ENCODE results near the gene SCARF2.

The SCARF2 gene

DNA sequence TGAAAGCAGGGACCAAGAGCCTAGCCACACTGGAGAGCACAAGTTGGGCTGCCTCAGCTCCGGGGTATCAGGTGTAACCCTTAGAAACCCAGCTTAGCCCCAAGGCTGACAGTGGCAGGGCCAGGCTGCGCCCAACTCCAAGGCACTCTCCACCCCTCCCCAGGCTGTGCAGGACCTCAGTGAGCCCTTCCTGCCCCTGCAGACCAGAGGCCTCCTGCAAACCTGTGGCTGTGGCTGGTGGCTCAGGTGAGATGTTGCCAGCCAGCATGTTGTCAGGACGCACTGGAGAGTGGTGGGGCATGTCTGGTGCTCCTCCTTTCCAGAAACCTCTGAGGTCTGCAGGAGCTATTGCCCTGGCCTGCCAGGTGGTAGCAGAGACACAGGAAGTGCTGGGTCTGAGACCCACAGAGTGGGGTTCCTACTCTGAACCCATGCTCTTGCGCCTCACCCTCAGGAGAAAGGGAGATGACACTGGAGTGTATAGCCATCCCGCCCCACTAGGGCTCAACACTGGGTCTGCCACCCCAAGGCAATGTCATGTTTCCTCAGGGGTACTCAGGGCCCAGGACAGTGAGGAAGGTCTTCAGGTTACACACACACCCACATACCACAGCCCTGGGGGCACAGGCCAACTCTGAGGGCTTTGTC lies 2.4 kb upstream of the SCARF2 start:
- DNase-seq: no peak

GRCh38 chr22:20439556-20439927 lies 1.9 kb upstream of the SCARF2 start:
- no peak for DNase-seq

DNA sequence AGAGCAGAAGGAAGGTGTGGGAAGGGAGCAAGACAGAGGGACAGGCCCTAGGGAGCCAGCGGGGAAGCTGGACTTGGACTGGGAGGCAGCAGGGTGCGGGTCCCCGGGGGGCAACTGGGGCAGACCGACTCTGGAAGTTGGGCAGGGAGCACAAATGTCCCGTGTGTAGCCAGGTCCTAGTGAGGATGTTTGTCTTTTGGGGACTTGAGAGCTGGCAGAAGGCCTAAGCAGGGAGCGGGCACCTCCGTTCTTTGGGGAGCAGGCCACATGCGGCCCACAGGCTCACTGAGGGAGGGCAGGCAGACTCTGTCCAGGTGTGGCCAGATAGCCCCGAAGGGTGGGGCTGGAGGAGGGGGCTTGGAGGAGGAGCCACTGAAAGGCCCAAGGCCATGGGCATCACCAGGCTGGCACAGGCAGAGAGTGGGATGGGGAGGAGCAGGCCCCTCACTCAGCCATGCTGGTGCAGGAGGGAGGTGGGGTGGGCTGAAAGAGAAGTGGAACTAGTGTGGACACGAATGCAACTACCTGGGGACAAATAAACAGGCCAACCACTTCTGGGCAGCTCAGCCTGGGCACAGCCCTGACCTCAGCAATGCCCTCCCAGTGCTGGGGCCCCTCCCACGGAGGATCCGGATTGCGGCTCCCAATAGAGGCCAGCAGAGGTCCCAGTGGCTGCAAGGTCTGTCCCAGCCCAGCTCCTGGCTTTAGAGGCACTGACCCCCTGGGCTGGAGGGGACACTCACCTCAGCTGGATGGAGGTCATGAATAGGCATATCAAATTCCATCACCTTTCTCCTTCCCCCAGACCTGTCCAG lies 1.3 kb upstream of the SCARF2 start:
- no peak for DNase-seq

GRCh38 chr22:20438427-20438677 lies 727 bp upstream of the SCARF2 start:
- no peak for DNase-seq

- no peak for DNase-seq
Observed at GRCh38 chr22:20436768-20437612, 635 bp downstream of the SCARF2 start.

DNA sequence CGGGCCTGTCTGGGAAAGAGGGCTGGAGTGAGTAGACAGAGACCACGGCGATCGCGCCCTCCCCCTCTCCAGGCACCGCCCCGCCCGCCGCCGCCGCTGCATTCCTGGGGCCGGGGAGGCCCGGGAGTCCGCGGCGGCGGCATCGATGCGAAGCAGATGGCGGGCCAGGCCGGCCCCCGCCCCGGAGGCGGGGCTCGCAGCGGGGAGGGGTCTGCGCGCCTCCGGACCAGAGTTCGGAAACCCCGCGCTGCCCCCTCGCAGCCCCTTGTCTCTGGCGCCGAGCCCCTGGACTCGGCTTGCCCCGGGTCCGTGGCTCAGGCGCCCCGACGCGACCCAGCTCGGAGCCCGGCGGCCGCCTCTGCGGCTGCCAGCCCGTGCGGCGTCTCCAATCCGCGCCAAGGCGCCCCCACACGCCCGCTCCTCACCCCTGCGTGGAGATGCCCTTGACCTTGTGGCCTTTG lies 1.3 kb downstream of the SCARF2 start:
- no peak for DNase-seq

GRCh38 chr22:20435436-20436306 lies 2.0 kb downstream of the SCARF2 start:
- DNase-seq: no peak

- no peak for DNase-seq
Observed at GRCh38 chr22:20434773-20435172, 2.9 kb downstream of the SCARF2 start.

DNA sequence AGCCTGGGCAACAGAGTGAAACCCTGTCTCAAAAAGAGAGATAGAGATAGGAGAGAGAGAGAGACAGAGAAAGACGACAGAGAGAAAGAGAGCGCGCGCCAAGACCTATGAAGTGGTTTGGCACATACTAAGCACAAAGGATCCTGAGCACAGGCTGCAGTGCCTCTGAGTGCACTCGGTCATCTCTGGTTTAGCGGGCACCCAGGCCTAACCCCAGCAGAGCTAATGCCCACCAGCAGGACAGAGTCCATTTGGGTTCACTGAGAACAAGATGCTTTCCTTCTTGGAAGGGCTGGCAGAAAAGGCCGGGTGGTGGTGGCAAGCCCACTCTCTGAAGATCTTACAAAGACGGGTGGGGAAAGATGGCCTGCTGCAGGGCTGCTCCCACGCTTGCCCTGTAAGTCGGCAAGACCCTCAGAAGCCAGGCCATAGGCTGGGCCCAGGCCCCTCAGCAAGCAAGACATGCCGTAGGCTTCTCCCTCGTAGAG lies 3.3 kb downstream of the SCARF2 start:
- DNase-seq: no peak

DNA sequence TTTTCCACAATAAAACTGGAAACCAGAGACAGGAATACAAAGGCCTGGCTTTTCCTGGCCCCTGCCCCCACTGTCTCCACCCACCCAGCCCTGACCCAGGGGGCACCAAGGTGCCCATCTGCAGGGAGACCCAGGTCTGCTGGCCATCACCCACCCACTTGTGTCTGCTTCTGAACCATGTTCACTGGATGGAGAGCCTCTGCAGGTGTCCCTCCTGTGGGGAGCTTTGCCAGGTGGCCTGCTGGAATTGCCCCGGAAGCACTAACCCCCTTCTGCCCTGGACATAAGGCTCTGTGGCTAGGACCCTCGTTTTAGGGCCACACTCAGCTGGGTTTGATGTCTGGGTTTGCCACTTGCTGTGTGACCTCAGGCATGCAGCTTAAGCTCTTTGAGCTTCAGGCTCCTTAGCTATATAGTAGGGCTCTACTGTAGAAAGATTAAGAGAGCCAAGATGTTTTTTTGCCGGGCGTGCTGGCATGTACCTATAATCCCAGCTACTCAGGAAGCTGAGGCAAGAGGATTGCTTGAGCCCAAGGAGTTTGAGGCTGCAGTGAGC lies 3.9 kb downstream of the SCARF2 start:
- no peak for DNase-seq

- no peak for DNase-seq
Observed at GRCh38 chr22:20433191-20433590, 4.4 kb downstream of the SCARF2 start.

DNA sequence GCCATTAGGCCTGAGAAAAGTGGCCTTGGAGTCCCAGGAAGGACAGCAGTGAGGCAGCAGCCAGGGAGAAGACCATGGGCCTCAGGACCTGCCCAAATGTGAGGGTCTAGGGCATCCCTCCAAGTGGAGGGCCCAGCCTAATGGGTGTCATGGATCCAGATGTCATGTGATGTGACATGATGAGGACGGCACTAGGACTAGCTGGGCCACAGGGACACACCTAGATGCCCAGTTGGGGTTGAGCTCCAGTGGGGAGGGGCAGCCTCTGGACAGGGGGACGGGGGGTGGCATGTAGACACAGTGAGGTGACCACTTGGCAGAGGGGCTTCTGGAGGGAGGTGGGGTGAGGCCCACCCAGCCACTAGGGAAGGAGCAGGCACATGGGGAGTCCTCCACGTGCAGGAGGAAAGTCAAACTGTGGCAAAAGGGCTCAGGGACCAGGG lies 5.4 kb downstream of the SCARF2 start:
- DNase-seq: no peak

DNA sequence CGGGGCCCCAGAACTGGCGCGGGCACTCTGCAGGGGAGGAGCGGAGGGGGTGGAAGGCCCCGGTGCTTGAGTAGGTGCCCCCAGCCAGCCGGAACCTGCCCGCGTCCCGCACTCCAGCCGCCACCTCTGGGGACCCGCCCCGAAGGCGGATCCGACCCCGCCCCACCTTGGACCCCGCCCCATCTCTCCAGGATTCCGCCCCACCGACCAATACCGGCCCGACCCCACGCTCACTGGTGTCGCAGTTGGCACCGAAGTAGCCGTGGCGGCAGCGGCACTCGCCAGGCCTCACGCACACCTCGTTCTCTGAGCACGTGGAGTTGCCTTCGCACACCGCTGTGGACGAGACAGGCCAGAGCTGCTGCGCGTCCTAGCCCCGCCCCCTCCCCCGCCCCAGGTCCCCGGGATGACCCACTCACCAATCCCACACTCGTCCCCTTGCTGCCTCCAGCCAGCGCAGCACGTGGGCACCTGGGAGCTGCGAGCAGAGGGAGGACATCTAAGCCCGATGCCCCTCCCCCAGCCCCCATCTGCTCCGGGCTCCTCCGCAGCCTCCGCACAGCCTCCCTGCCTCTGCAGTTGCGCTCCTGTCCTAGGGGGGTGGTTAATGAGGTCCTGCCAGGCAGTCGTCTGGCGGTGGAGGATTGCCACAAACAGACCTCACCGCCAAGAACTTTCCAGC lies 6.0 kb downstream of the SCARF2 start:
- no peak for DNase-seq

GRCh38 chr22:20430720-20431510 lies 6.7 kb downstream of the SCARF2 start:
- DNase-seq: peak in 1 of 4 experiments; percentile 56

- no peak for DNase-seq
Observed at GRCh38 chr22:20430101-20430719, 7.4 kb downstream of the SCARF2 start.

DNA sequence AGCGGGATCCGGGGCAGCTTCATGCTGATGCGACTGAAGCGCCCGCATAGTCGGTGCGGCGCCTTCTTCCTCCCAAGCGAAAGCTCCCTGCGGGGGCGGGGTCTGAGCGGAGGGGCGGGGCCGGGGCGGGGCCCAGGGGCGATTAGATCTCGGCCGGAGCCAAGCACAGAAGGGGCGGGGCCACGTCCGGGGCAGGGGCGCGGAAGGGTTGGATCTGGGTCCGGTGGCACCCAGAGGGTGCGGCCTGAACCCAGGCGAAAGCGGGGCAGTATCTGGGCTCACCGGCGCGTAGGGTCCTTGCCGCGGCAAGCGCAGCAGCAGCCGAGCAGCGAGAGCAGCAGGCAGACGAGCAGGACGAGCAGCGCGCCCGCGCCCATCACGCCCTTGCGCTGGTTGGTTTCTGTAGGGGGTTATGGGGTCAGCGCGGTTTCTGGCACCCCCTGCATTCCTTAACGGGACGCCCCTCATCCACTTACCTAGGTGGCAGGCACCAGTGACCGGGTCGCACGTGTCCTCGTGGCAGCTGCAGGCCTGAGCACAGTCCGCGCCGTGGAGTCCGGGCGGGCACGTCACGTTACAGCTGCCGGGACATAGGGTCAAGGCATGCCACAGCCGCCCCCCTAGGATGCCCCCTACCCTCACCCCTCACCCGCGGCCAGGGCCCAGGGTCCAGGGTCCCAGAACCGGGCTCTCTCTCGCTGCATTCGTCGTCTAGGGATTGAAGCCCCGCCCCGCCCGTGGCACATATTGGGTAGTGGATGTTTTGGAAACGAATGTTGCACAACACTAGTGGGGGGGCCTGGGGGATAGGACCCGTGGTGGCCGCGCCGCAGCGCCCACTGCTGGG lies 8.1 kb downstream of the SCARF2 start:
- DNase-seq: peak; percentile 22 to 81 (median 61)

GRCh38 chr22:20428496-20429253 lies 8.9 kb downstream of the SCARF2 start:
- no peak for DNase-seq

- no peak for DNase-seq
Observed at GRCh38 chr22:20427945-20428417, 9.6 kb downstream of the SCARF2 start.

Measured in activated naive CD4-positive, alpha-beta T cell (primary cell).